ENCODE data around the gene CASZ1.
A peak's percentile ranks its signal among the peaks of the same experiment; 100 is the strongest.

The CASZ1 gene

GRCh38 chr1:10637834-10638558 lies 158.4 kb downstream of the CASZ1 start:
- no peak for DNase-seq (ENCODE audit: low spot score in 2 of 2)

GRCh38 chr1:10637400-10637799 lies 159.0 kb downstream of the CASZ1 start:
- Histone ChIP-seq H3K4me1 (no peaks in the 10 kb centered on the region), H3K4me3 (no peak overlapping the region), H3K9me3 (no peaks in the 10 kb centered on the region), H3K36me3 (replicated peaks) (no peaks in the 10 kb centered on the region), H3K27me3 (ENCODE audit: low read depth) (no peaks in the 10 kb centered on the region)
- DNase-seq (ENCODE audit: low spot score in 2 of 2) = no peak
- in situ Hi-C loops (cut with MboI; ENCODE audit: low sequenced_read_pairs) = no loop called here

More at GRCh38 chr1:10637834-10638558, 158.4 kb downstream of the CASZ1 start:
- H3K27me3 ChIP-seq (ENCODE audit: low read depth) = no peaks in the 10 kb centered on the region
- in situ Hi-C loops (cut with MboI; ENCODE audit: low sequenced_read_pairs) = no loop called here
- no peaks in the 10 kb centered on the region for H3K36me3 ChIP-seq (replicated peaks)
- no peaks in the 10 kb centered on the region for H3K4me1 ChIP-seq
- H3K4me3 ChIP-seq = no peak overlapping the region
- H3K9me3 ChIP-seq = no peaks in the 10 kb centered on the region

GRCh38 chr1:10635992-10636391 lies 160.5 kb downstream of the CASZ1 start:
- Histone ChIP-seq H3K4me3 (no peak overlapping the region), H3K36me3 (replicated peaks) (no peaks in the 10 kb centered on the region), H3K9me3 (no peaks in the 10 kb centered on the region), H3K4me1 (no peaks in the 10 kb centered on the region), H3K27me3 (ENCODE audit: low read depth) (no peaks in the 10 kb centered on the region)
- no peak for DNase-seq (ENCODE audit: low spot score in 2 of 2)
- in situ Hi-C loops (cut with MboI; ENCODE audit: low sequenced_read_pairs) = no loop called here

- in situ Hi-C loops (cut with MboI; ENCODE audit: low sequenced_read_pairs) = no loop called here
- H3K4me3 ChIP-seq = no peak overlapping the region
- no peaks in the 10 kb centered on the region for H3K4me1 ChIP-seq
- peak in 1 of 2 experiments; percentile 33 for DNase-seq (ENCODE audit: low spot score in 2 of 2)
- H3K36me3 ChIP-seq (replicated peaks) = no peaks in the 10 kb centered on the region
- no peaks in the 10 kb centered on the region for H3K9me3 ChIP-seq
- H3K27me3 ChIP-seq (ENCODE audit: low read depth) = no peaks in the 10 kb centered on the region
Observed at GRCh38 chr1:10635085-10635896, 161.2 kb downstream of the CASZ1 start.

- in situ Hi-C loops (cut with MboI; ENCODE audit: low sequenced_read_pairs) = no loop called here
- no peaks in the 10 kb centered on the region for H3K4me1 ChIP-seq
Observed at GRCh38 chr1:10634428-10635084, 161.9 kb downstream of the CASZ1 start.

GRCh38 chr1:10634075-10634427 lies 162.4 kb downstream of the CASZ1 start:
- in situ Hi-C loops (cut with MboI; ENCODE audit: low sequenced_read_pairs) = no loop called here
- Histone ChIP-seq H3K9me3 (no peaks in the 10 kb centered on the region), H3K27me3 (ENCODE audit: low read depth) (no peaks in the 10 kb centered on the region), H3K4me3 (no peak overlapping the region), H3K4me1 (no peaks in the 10 kb centered on the region), H3K36me3 (replicated peaks) (no peaks in the 10 kb centered on the region)
- no peak for DNase-seq (ENCODE audit: low spot score in 2 of 2)

More at GRCh38 chr1:10634428-10635084, 161.9 kb downstream of the CASZ1 start:
- no peak overlapping the region for H3K4me3 ChIP-seq
- no peaks in the 10 kb centered on the region for H3K27me3 ChIP-seq (ENCODE audit: low read depth)
- no peaks in the 10 kb centered on the region for H3K9me3 ChIP-seq
- H3K36me3 ChIP-seq (replicated peaks) = no peaks in the 10 kb centered on the region
- no peak for DNase-seq (ENCODE audit: low spot score in 2 of 2)

GRCh38 chr1:10633416-10633815 lies 163.0 kb downstream of the CASZ1 start:
- in situ Hi-C loops (cut with MboI; ENCODE audit: low sequenced_read_pairs) = no loop called here
- Histone ChIP-seq H3K4me1 (no peaks in the 10 kb centered on the region), H3K4me3 (no peak overlapping the region), H3K9me3 (no peaks in the 10 kb centered on the region), H3K36me3 (replicated peaks) (no peaks in the 10 kb centered on the region), H3K27me3 (ENCODE audit: low read depth) (no peaks in the 10 kb centered on the region)
- no peak for DNase-seq (ENCODE audit: low spot score in 2 of 2)

- in situ Hi-C loops (cut with MboI; ENCODE audit: low sequenced_read_pairs) = no loop called here
- Histone ChIP-seq H3K4me3 (no peak overlapping the region), H3K4me1 (no peaks in the 10 kb centered on the region), H3K9me3 (no peaks in the 10 kb centered on the region), H3K27me3 (ENCODE audit: low read depth) (no peaks in the 10 kb centered on the region), H3K36me3 (replicated peaks) (no peaks in the 10 kb centered on the region)
- DNase-seq (ENCODE audit: low spot score in 2 of 2) = no peak
Observed at GRCh38 chr1:10632691-10633090, 163.8 kb downstream of the CASZ1 start.

- no peaks in the 10 kb centered on the region for H3K9me3 ChIP-seq
- DNase-seq (ENCODE audit: low spot score in 2 of 2) = no peak
- no peaks in the 10 kb centered on the region for H3K27me3 ChIP-seq (ENCODE audit: low read depth)
- no peaks in the 10 kb centered on the region for H3K36me3 ChIP-seq (replicated peaks)
- no peaks in the 10 kb centered on the region for H3K4me1 ChIP-seq
- in situ Hi-C loops (cut with MboI; ENCODE audit: low sequenced_read_pairs) = no loop called here
- H3K4me3 ChIP-seq = no peak overlapping the region
Observed at GRCh38 chr1:10631811-10632593, 164.4 kb downstream of the CASZ1 start.

GRCh38 chr1:10631121-10631810 lies 165.2 kb downstream of the CASZ1 start:
- no peak for DNase-seq (ENCODE audit: low spot score in 2 of 2)
- no peaks in the 10 kb centered on the region for H3K9me3 ChIP-seq
- in situ Hi-C loops (cut with MboI; ENCODE audit: low sequenced_read_pairs) = no loop called here
- H3K4me1 ChIP-seq = no peaks in the 10 kb centered on the region
- H3K27me3 ChIP-seq (ENCODE audit: low read depth) = no peaks in the 10 kb centered on the region
- H3K4me3 ChIP-seq = no peak overlapping the region
- H3K36me3 ChIP-seq (replicated peaks) = no peaks in the 10 kb centered on the region

- no peaks in the 10 kb centered on the region for H3K27me3 ChIP-seq (ENCODE audit: low read depth)
- no peaks in the 10 kb centered on the region for H3K4me1 ChIP-seq
- no peaks in the 10 kb centered on the region for H3K36me3 ChIP-seq (replicated peaks)
- DNase-seq (ENCODE audit: low spot score in 2 of 2) = no peak
- H3K4me3 ChIP-seq = no peak overlapping the region
- in situ Hi-C loops (cut with MboI; ENCODE audit: low sequenced_read_pairs) = no loop called here
- H3K9me3 ChIP-seq = no peaks in the 10 kb centered on the region
Observed at GRCh38 chr1:10630661-10631120, 165.8 kb downstream of the CASZ1 start.

- Histone ChIP-seq H3K27me3 (ENCODE audit: low read depth) (no peaks in the 10 kb centered on the region), H3K36me3 (replicated peaks) (no peaks in the 10 kb centered on the region), H3K4me1 (no peaks in the 10 kb centered on the region), H3K9me3 (no peaks in the 10 kb centered on the region), H3K4me3 (no peak overlapping the region)
- in situ Hi-C loops (cut with MboI; ENCODE audit: low sequenced_read_pairs) = no loop called here
- no peak for DNase-seq (ENCODE audit: low spot score in 2 of 2)
Observed at GRCh38 chr1:10629816-10630571, 166.5 kb downstream of the CASZ1 start.

All from HAP-1 (cell line).